GM23338 (cell line): Measurements from ENCODE around the gene RSRC2. TPM values are rescaled to one million over a fixed set of nuclear protein-coding genes. Genes with fewer than 3 reads are reported as not detected.

Source experiments
- ATAC-seq: fragments of 200-7000 bp; cut with Tn5 transposase; 3 replicates; pipeline ENCODE4 v1.9.1; 2020
- DNase-seq: peaks from one replicate; pipeline ENCODE4 v3.0.0-alpha.2; 2015; ENCODE audit warnings: low spot score
- H2AFZ ChIP-seq: fragments of 200-600 bp; sonication (generic); 2 replicates; pipeline ENCODE4 v1.8.0; 2016; ENCODE audit warnings: antibody characterized with exemption, mild to moderate bottlenecking, moderate library complexity
- H3F3A ChIP-seq: fragments of 200-600 bp; sonication (generic); replicated peaks from 2 replicates; pipeline ENCODE4 v1.8.0; 2017; ENCODE audit warnings: antibody characterized with exemption, mixed run types, low read depth
- H3K27ac ChIP-seq: fragments of 200-600 bp; sonication (generic); 2 replicates; pipeline ENCODE4 v1.6.1; 2016; ENCODE audit warnings: low read depth
- H3K27me3 ChIP-seq: fragments of 200-600 bp; sonication (generic); 2 replicates; pipeline ENCODE4 v1.8.0; 2016; ENCODE audit warnings: mild to moderate bottlenecking, mixed run types, moderate library complexity; ENCODE audit not compliant: insufficient read depth
- H3K36me3 ChIP-seq: fragments of 200-600 bp; sonication (generic); 2 replicates; pipeline ENCODE4 v1.8.0; 2016; ENCODE audit warnings: mild to moderate bottlenecking; ENCODE audit not compliant: insufficient read depth
- H3K4me1 ChIP-seq: fragments of 200-600 bp; sonication (generic); 2 replicates; pipeline ENCODE4 v1.8.0; 2016; ENCODE audit warnings: mild to moderate bottlenecking, moderate library complexity; ENCODE audit not compliant: insufficient read depth
- H3K4me2 ChIP-seq: fragments of 200-600 bp; sonication (generic); 2 replicates; pipeline ENCODE4 v1.7.1; 2017; ENCODE audit warnings: mixed run types
- H3K4me3 ChIP-seq: fragments of 200-600 bp; sonication (generic); 2 replicates; pipeline ENCODE4 v1.6.1; 2016; ENCODE audit warnings: mixed run types
- H3K79me2 ChIP-seq: fragments of 200-600 bp; sonication (generic); replicated peaks from 2 replicates; pipeline ENCODE4 v1.8.0; 2017; ENCODE audit warnings: mild to moderate bottlenecking; ENCODE audit not compliant: insufficient read depth
- H3K9me2 ChIP-seq: fragments of 200-600 bp; sonication (generic); 2 replicates; pipeline ENCODE4 v1.8.0; 2017; ENCODE audit not compliant: insufficient read depth
- H4K20me1 ChIP-seq: fragments of 200-600 bp; sonication (generic); replicated peaks from 2 replicates; pipeline ENCODE4 v1.8.0; 2017; ENCODE audit warnings: mild to moderate bottlenecking; ENCODE audit not compliant: insufficient read depth
- H3K27ac Mint-ChIP-seq: 2 replicates; pipeline ENCODE4 v1.8.0; 2020; ENCODE audit warnings: inconsistent platforms, mild to moderate bottlenecking, moderate library complexity, mixed read lengths
- H3K27me3 Mint-ChIP-seq: 3 replicates; pipeline ENCODE4 v1.8.0; 2022; ENCODE audit warnings: low read depth, mild to moderate bottlenecking, moderate library complexity, mixed read lengths, inconsistent platforms; ENCODE audit not compliant: insufficient read depth, poor library complexity
- H3K36me3 Mint-ChIP-seq: 3 replicates; pipeline ENCODE4 v1.8.0; 2021; ENCODE audit warnings: low read depth, mild to moderate bottlenecking, inconsistent platforms, moderate library complexity, mixed read lengths
- H3K4me1 Mint-ChIP-seq: 3 replicates; pipeline ENCODE4 v1.8.0; 2020; ENCODE audit warnings: mild to moderate bottlenecking, inconsistent platforms, mixed read lengths
- H3K4me3 Mint-ChIP-seq: 3 replicates; pipeline ENCODE4 v1.8.0; 2021; ENCODE audit warnings: moderate library complexity, mild to moderate bottlenecking, inconsistent platforms, mixed read lengths
- H3K9me3 Mint-ChIP-seq: 3 replicates; pipeline ENCODE4 v1.8.0; 2020; ENCODE audit warnings: moderate library complexity, mild to moderate bottlenecking, inconsistent platforms, mixed read lengths
- CREB1 ChIP-seq: fragments of 250-450 bp; sonication (Bioruptor Pico); IDR thresholded peaks from 2 replicates; pipeline ENCODE4 v1.5.0; 2020; ENCODE audit warnings: low read depth, mild to moderate bottlenecking, moderate library complexity
- ETS1 ChIP-seq: IDR thresholded peaks from 2 replicates; pipeline ENCODE4 v1.6.1; 2016; ENCODE audit warnings: antibody characterized with exemption
- EZH2 ChIP-seq: fragments of 200-600 bp; sonication (generic); IDR thresholded peaks from one replicate; pipeline ENCODE4 v1.8.0; 2017; ENCODE audit warnings: antibody characterized with exemption, mild to moderate bottlenecking, low read depth; ENCODE audit not compliant: unreplicated experiment
- EZH2phosphoT487 ChIP-seq: fragments of 200-600 bp; sonication (generic); IDR thresholded peaks from one replicate; pipeline ENCODE4 v1.8.1; 2018; ENCODE audit warnings: antibody characterized with exemption; ENCODE audit not compliant: unreplicated experiment
- JUNB ChIP-seq: IDR thresholded peaks from one replicate; pipeline ENCODE4 v1.6.1; 2016; ENCODE audit warnings: antibody characterized with exemption; ENCODE audit not compliant: unreplicated experiment
- NANOG ChIP-seq: IDR thresholded peaks from 2 replicates; pipeline ENCODE4 v1.6.1; 2016; ENCODE audit warnings: antibody characterized with exemption, borderline replicate concordance
- POLR2AphosphoS5 ChIP-seq: IDR thresholded peaks from 2 replicates; pipeline ENCODE4 v1.6.1; 2016; ENCODE audit warnings: antibody characterized with exemption, low read depth
- REST ChIP-seq: IDR thresholded peaks from one replicate; pipeline ENCODE4 v1.6.1; 2018; ENCODE audit warnings: antibody characterized with exemption; ENCODE audit not compliant: unreplicated experiment
- STAT1 ChIP-seq: IDR thresholded peaks from one replicate; pipeline ENCODE4 v1.6.1; 2016; ENCODE audit warnings: antibody characterized with exemption; ENCODE audit not compliant: unreplicated experiment
- ZNF114 ChIP-seq: fragments of 250-450 bp; sonication (Bioruptor Pico); IDR thresholded peaks from 2 replicates; pipeline ENCODE4 v1.5.0; 2020; ENCODE audit warnings: mild to moderate bottlenecking, moderate library complexity
- ZNF331 ChIP-seq: fragments of 250-450 bp; sonication (Bioruptor Pico); IDR thresholded peaks from 2 replicates; pipeline ENCODE4 v1.5.0; 2020; ENCODE audit warnings: low read depth, mild to moderate bottlenecking, moderate library complexity
- ZNF462 ChIP-seq: fragments of 250-450 bp; sonication (Bioruptor Pico); IDR thresholded peaks from 2 replicates; pipeline ENCODE4 v1.5.0; 2020; ENCODE audit warnings: mild to moderate bottlenecking, moderate library complexity
- polyA plus RNA-seq: library from polyadenylated mRNA; unstranded; fragments of >200 nt; fragmentation: Nextera tagmentation; extraction: Ambion mirVana; gene quantifications from 2 replicates; pipeline ENCODE4 v1.2.1, GENCODE V29; 2016
- total RNA-seq: library from RNA; depleted of rRNA; stranded (reverse); fragments of >200 nt; shearing (Covaris generic); gene quantifications from 2 replicates; pipeline ENCODE4 v1.2.3, GENCODE V29; 2014

RSRC2 gene
- total and polyA plus RNA-seq, 2 experiments from 2014 or later = 76.3 to 184 TPM

GRCh38 chr12:122545855-122546254, 19.1 kb upstream of the RSRC2 start (continued):
- TF ChIP-seq REST = no peak

GRCh38 chr12:122544537-122544936, 17.8 kb upstream of the RSRC2 start:
- no peaks in the 10 kb centered on the region for H3K4me1 Mint-ChIP-seq
- H3K27ac ChIP-seq = no peak overlapping the region
- H3K4me3 Mint-ChIP-seq = no peak overlapping the region
- no peaks in the 10 kb centered on the region for H3K27me3 ChIP-seq
- H3K27ac Mint-ChIP-seq = no peak overlapping the region
- no peaks in the 10 kb centered on the region for H3K27me3 Mint-ChIP-seq
- H3K79me2 ChIP-seq = no peaks in the 10 kb centered on the region
- H4K20me1 ChIP-seq = peaks cover 4% of the 10 kb centered on the region
- H3K9me2 ChIP-seq = no peaks in the 10 kb centered on the region
- ATAC-seq = no peak
- H3K9me3 Mint-ChIP-seq = no peaks in the 10 kb centered on the region
- no peaks in the 10 kb centered on the region for H3K4me1 ChIP-seq
- peaks cover 54% of the 10 kb centered on the region for H3K36me3 Mint-ChIP-seq
- no peak overlapping the region for H3K4me3 ChIP-seq
- DNase-seq = no peak
- H3F3A ChIP-seq = no peaks in the 10 kb centered on the region
- H3K36me3 ChIP-seq = peaks cover 46% of the 10 kb centered on the region
- no peak overlapping the region for H3K4me2 ChIP-seq
- H2AFZ ChIP-seq = no peak overlapping the region
- no peak for TF ChIP-seq ETS1
- TF ChIP-seq NANOG = no peak
- TF ChIP-seq STAT1 = no peak
- TF ChIP-seq ZNF331 (CRISPR knock-in tag) = no peak
- no peak for TF ChIP-seq REST
- TF ChIP-seq ZNF114 (CRISPR knock-in tag) = no peak
- no peak for TF ChIP-seq POLR2AphosphoS5
- TF ChIP-seq EZH2phosphoT487 = no peak
- no peak for TF ChIP-seq EZH2
- TF ChIP-seq JUNB = no peak
- TF ChIP-seq CREB1 (CRISPR knock-in tag) = no peak
- TF ChIP-seq ZNF462 (CRISPR knock-in tag) = no peak
